ENCODE measurements around the gene SCD5. TPM values are rescaled to one million over a fixed set of nuclear protein-coding genes. Genes with fewer than 3 reads are reported as not detected.

The SCD5 gene
- total RNA-seq, 2 donors from 2014 or later, result 24.0 to 122 TPM

DNA sequence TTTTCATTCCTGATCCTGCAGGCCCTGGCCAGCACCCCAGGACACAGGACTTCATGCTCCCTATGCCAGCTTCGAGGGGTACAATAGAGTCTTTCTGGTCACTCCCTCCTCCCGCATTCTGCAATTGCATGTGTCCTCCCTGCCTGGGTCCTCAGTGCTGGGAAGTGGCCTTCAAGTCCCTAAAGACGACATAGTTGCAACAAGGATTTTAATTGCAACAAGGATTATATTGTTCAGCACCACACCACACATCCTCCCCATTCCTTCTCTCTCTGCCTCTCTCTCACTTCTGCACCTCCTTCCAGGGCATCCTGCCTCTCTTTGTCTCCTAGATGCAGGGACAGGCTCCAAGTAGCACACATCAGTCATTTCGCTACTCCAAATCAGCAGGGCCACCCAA lies 25.5 kb downstream of the SCD5 start:
- H3K4me1 ChIP-seq (replicated peaks), result no peaks in the 10 kb centered on the region
- no peak overlapping the region for H3K4me3 ChIP-seq
- intact Hi-C loops (cut with DNase I), result no loop called here
- no peak overlapping the region for H3K27ac ChIP-seq
- WGBS, result 84% methylated on average over 4 of the region's 4 CpGs
- TF ChIP-seq POLR2A (IDR thresholded peaks at IDR 0.05), result no peak
- no peak for TF ChIP-seq POLR2AphosphoS5 (IDR thresholded peaks at IDR 0.05)
- TF ChIP-seq, protein P1, sequence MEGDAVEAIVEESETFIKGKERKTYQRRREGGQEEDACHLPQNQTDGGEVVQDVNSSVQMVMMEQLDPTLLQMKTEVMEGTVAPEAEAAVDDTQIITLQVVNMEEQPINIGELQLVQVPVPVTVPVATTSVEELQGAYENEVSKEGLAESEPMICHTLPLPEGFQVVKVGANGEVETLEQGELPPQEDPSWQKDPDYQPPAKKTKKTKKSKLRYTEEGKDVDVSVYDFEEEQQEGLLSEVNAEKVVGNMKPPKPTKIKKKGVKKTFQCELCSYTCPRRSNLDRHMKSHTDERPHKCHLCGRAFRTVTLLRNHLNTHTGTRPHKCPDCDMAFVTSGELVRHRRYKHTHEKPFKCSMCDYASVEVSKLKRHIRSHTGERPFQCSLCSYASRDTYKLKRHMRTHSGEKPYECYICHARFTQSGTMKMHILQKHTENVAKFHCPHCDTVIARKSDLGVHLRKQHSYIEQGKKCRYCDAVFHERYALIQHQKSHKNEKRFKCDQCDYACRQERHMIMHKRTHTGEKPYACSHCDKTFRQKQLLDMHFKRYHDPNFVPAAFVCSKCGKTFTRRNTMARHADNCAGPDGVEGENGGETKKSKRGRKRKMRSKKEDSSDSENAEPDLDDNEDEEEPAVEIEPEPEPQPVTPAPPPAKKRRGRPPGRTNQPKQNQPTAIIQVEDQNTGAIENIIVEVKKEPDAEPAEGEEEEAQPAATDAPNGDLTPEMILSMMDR (IDR thresholded peaks at IDR 0.05), result no peak
- no peaks in the 10 kb centered on the region for H3K27me3 ChIP-seq (replicated peaks; ENCODE audit: insufficient read depth)
- no peaks in the 10 kb centered on the region for H3K9me3 ChIP-seq
- H3K36me3 ChIP-seq, result no peaks in the 10 kb centered on the region
- DNase-seq (ENCODE audit: low spot score), result no peak

DNA sequence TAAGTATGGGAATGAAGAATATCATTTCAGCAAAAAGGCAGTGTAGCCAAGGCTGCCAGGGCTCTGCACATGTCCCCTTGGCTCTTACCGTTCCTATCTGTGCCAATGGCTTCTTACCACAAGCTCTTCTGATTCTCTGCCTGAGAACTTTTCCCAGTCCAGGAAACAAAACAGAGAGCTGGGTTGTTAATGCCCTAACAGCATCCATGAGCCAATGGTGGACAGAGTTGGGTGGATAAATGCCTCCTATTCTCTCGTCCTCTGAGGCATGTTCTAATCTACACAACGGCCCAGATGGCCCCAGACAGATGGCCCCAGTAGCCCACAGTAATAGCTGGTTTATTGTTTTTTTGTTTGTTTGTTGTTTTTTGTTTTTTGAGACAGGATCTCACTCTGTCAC lies 28.0 kb downstream of the SCD5 start:
- intact Hi-C loops (cut with DNase I), result no loop called here
- WGBS, result 86% methylated on average over 3 of the region's 3 CpGs

DNA sequence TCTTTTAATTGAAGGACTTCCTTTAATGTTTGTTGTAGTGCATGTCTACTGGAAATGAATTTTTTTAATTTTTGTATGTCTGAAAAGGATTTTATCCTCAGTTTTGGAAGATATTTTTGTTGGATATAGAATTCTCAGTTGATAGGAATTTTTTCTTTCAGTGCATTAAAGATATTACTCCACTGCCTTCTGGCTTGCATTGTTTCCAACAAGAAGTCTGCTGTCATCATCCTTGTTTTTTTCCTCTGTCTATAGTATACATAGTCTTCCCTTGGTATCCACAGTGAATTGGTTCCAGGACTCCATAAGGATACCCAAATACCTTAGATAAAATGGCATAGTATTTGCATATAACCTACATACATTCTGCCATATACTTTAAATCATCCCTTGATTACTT lies 33.5 kb downstream of the SCD5 start:
- intact Hi-C loops (cut with DNase I), result no loop called here
- DNase-seq (ENCODE audit: low spot score), result no peak

More for the DNA sequence above, 28.0 kb downstream of the SCD5 start:
- Histone ChIP-seq H3K27ac (no peak overlapping the region), H3K36me3 (no peaks in the 10 kb centered on the region), H3K27me3 (replicated peaks; ENCODE audit: insufficient read depth) (no peaks in the 10 kb centered on the region), H3K9me3 (no peaks in the 10 kb centered on the region), H3K4me3 (no peak overlapping the region), H3K4me1 (replicated peaks) (no peaks in the 10 kb centered on the region)
- TF ChIP-seq POLR2A (IDR thresholded peaks at IDR 0.05), result no peak
- TF ChIP-seq, protein P1 (IDR thresholded peaks at IDR 0.05), result no peak
- TF ChIP-seq POLR2AphosphoS5 (IDR thresholded peaks at IDR 0.05), result no peak
- no peak for DNase-seq (ENCODE audit: low spot score)

DNA sequence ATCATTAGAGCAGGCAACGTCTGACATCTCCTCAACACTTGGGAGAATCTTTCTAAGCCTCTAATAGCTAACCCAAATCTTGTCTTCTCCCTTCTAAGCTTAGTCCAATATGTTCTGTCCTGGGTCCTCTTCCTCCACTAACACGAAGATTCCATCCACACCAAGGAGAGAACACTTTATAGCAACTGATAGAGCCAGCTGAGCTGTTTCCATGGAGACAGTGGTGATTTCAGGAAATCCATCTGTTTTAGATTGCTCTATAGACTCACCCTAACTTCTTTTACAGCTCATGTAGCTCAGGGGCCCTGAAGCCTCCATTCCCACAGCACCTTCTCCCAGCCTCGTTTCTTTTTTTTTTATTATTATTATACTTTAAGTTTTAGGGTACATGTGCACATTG lies 37.4 kb downstream of the SCD5 start:
- no peaks in the 10 kb centered on the region for H3K9me3 ChIP-seq
- no peak overlapping the region for H3K27ac ChIP-seq
- TF ChIP-seq POLR2AphosphoS5 (IDR thresholded peaks at IDR 0.05) (no peak), POLR2A (IDR thresholded peaks at IDR 0.05) (no peak)
- TF ChIP-seq, protein P1 (IDR thresholded peaks at IDR 0.05), result no peak
- no peak overlapping the region for H3K4me3 ChIP-seq
- WGBS, result 55% methylated on average over 3 of the region's 3 CpGs
- intact Hi-C loops (cut with DNase I), result no loop called here
- H3K36me3 ChIP-seq, result no peaks in the 10 kb centered on the region
- H3K4me1 ChIP-seq (replicated peaks), result no peaks in the 10 kb centered on the region
- no peak for DNase-seq (ENCODE audit: low spot score)
- no peaks in the 10 kb centered on the region for H3K27me3 ChIP-seq (replicated peaks; ENCODE audit: insufficient read depth)

More for the DNA sequence above, 33.5 kb downstream of the SCD5 start:
- H3K4me3 ChIP-seq, result no peak overlapping the region
- H3K27ac ChIP-seq, result no peak overlapping the region
- no peaks in the 10 kb centered on the region for H3K36me3 ChIP-seq
- no peaks in the 10 kb centered on the region for H3K4me1 ChIP-seq (replicated peaks)
- H3K27me3 ChIP-seq (replicated peaks; ENCODE audit: insufficient read depth), result no peaks in the 10 kb centered on the region
- H3K9me3 ChIP-seq, result no peaks in the 10 kb centered on the region
- TF ChIP-seq, protein P1 (IDR thresholded peaks at IDR 0.05), result no peak
- TF ChIP-seq POLR2AphosphoS5 (IDR thresholded peaks at IDR 0.05), result no peak
- no peak for TF ChIP-seq POLR2A (IDR thresholded peaks at IDR 0.05)

All from prostate gland (tissue), 2 donors.